HUES6 (cell line): ENCODE data around the gene TIMM8A.
"Not testable (repeated sequence)": the region's sequence is repeated elsewhere in the genome, so short reads cannot be mapped to it uniquely, and the experiment has no call there.

Source experiments
- H3K27ac ChIP-seq: 2 replicates; pipeline ENCODE4 v1.7.0; 2013; ENCODE audit warnings: low read depth, mild to moderate bottlenecking, low read length, inconsistent platforms
- H3K27me3 ChIP-seq: 2 replicates; pipeline ENCODE4 v1.6.1; 2013; ENCODE audit warnings: low read length; ENCODE audit not compliant: control insufficient read depth, insufficient read depth
- H3K36me3 ChIP-seq: 2 replicates; pipeline ENCODE4 v1.6.1; 2013; ENCODE audit warnings: low read length; ENCODE audit not compliant: control insufficient read depth, insufficient read depth
- H3K4me1 ChIP-seq: 2 replicates; pipeline ENCODE4 v1.6.1; 2013; ENCODE audit warnings: low read length; ENCODE audit not compliant: control insufficient read depth, insufficient read depth
- H3K4me3 ChIP-seq: 2 replicates; pipeline ENCODE4 v1.5.1; 2013; ENCODE audit warnings: low read depth, low read length
- H3K9ac ChIP-seq: one replicate; pipeline ENCODE4 v1.6.1; 2013; ENCODE audit warnings: mild to moderate bottlenecking, low read length
- H3K9me3 ChIP-seq: 2 replicates; pipeline ENCODE4 v1.6.1; 2013; ENCODE audit warnings: low read depth, low read length; ENCODE audit not compliant: control insufficient read depth, insufficient read depth

The TIMM8A gene

DNA sequence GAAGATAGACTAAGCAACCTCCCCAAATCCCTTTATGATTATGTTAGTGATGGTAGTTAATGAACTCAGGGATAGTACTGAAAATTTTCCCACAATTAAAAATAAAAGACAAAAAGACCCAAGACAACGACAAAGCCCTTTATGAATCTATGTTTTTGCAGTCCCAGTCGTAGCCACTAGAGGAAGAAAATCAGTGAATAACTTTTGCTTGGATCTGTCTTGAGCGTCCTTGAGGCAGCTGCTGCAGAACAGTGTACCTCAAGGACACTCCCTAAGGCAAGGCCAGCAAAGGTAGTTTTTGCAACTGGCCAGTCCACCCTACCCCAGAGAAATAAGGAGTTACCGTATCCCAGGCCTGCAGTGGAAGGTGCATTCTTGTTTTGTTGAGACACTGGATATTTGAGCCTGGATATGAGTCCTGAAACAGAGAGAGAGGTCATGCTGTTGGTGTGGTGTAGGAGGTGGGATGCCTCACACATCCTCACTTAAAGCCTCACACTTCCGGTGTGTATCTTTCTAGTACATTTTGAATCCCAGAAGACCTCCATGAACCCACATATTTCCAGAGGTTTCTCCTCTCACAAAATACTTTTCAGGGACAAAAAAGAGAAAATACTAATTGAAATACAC, 8.7 kb upstream of the TIMM8A start:
- H3K27ac ChIP-seq, result no peak overlapping the region
- no peak overlapping the region for H3K4me3 ChIP-seq
- no peaks in the 10 kb centered on the region for H3K4me1 ChIP-seq
- H3K9ac ChIP-seq, result no peak overlapping the region
- H3K9me3 ChIP-seq, result no peaks in the 10 kb centered on the region
- no peaks in the 10 kb centered on the region for H3K36me3 ChIP-seq
- H3K27me3 ChIP-seq, result no peaks in the 10 kb centered on the region

- peaks cover 21% of the 10 kb centered on the region for H3K36me3 ChIP-seq
- peaks cover 9% of the 10 kb centered on the region for H3K4me1 ChIP-seq
- H3K27ac ChIP-seq, result peak overlapping the region; percentile 87
- peak overlapping the region; percentile 89 for H3K4me3 ChIP-seq
- H3K9ac ChIP-seq, result peak overlapping the region; percentile 93
- H3K9me3 ChIP-seq, result no peaks in the 10 kb centered on the region
- H3K27me3 ChIP-seq, result no peaks in the 10 kb centered on the region
These were observed 636 bp upstream of the TIMM8A start for GRCh38 chrX:101349193-101349562.

DNA sequence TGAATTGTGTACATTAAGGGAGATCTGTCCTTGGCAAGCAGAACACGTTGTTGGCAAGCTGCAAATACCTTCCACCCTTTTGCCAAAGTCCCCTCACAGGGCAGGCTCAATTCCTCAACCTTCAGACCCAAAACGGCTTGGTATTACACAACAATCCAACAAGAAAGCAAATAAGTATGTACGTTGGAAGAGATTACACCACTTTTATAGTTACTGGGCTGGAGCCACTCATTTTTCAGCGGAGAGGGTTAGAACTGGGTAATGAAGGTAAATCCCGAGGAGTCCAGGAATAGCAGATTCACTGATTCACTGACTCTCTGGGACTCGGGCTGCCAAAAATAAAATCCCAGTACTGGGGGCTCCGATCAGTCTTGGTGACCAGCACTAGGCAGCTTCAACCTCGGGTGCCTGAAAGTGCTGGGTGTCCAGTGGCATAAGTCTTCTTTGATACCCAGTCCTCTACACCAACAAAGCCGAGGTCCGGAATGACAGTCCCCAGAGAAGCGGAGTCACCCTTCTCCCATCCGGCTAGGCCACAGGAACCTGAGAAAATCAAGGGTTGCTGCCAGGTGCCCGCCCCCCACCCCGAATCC, 587 bp downstream of the TIMM8A start:
- peak overlapping the region; percentile 89 for H3K4me3 ChIP-seq
- no peaks in the 10 kb centered on the region for H3K27me3 ChIP-seq
- peaks cover 27% of the 10 kb centered on the region for H3K36me3 ChIP-seq
- peaks cover 9% of the 10 kb centered on the region for H3K4me1 ChIP-seq
- no peaks in the 10 kb centered on the region for H3K9me3 ChIP-seq
- peak overlapping the region; percentile 93 for H3K9ac ChIP-seq
- 0 out of 2 replicates have a peak overlapping the region, but pooled peaks have one; percentile 87 for H3K27ac ChIP-seq

GRCh38 chrX:101337776-101338271, 10.7 kb downstream of the TIMM8A start:
- no peak overlapping the region for H3K9ac ChIP-seq
- no peaks in the 10 kb centered on the region for H3K4me1 ChIP-seq
- H3K9me3 ChIP-seq, result peaks cover 7% of the 10 kb centered on the region; the same call in 1 of the 2 replicates
- H3K27me3 ChIP-seq, result no peaks in the 10 kb centered on the region
- no peaks in the 10 kb centered on the region; the same call in 1 of the 2 replicates for H3K36me3 ChIP-seq
- H3K27ac ChIP-seq, result no peak overlapping the region
- H3K4me3 ChIP-seq, result no peak overlapping the region

DNA sequence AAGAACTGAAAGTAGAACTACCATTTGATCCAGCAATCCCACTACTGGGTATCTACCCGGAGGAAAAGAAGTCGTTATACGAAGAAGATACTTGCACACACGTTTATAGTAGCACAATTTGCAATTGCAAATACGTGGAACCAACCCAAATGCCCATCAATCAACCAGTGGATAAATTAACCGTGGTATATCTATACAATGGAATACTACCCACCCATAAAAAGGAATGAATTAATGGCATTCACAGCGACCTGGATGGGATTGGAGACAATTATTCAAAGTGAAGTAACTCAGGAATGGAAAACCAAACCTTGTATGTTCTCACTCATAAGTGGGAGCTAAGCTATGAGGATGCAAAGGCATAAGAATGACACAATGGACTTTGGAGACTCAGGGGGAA, 14.2 kb downstream of the TIMM8A start:
- H3K9ac ChIP-seq, H3K9me3 ChIP-seq, H3K36me3 ChIP-seq, H3K4me3 ChIP-seq, H3K27me3 ChIP-seq, H3K4me1 ChIP-seq, H3K27ac ChIP-seq: not testable (repeated sequence)

DNA sequence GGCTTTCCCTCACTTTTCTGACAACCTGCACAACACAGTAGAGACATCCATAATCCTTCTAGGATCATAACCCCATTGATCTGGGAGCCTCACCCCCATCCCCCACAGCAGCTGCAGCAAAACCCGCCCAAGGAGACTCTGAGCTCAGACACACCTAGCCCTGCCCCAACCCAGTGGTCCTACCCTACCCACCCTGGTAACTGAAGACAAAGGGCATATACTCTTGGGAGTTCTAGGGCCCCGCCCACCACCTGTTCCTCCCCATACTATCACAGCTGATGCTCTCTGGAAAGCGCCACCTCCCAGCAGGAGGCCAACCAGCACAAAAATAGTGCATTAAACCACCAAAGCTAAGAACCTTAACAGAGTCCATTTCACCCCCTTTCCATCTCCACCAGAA, 21.9 kb downstream of the TIMM8A start:
- H3K9me3 ChIP-seq, H3K36me3 ChIP-seq, H3K9ac ChIP-seq, H3K4me1 ChIP-seq, H3K27ac ChIP-seq, H3K27me3 ChIP-seq, H3K4me3 ChIP-seq: not testable (repeated sequence)

- Histone ChIP-seq H3K9ac (no peak overlapping the region), H3K36me3 (no peaks in the 10 kb centered on the region), H3K4me1 (no peaks in the 10 kb centered on the region), H3K4me3 (no peak overlapping the region), H3K27me3 (peaks cover 2% of the 10 kb centered on the region; the same call in 1 of the 2 replicates), H3K9me3 (peaks cover 3% of the 10 kb centered on the region; the same call in 1 of the 2 replicates), H3K27ac (no peak overlapping the region)
These were observed 44.8 kb downstream of the TIMM8A start for GRCh38 chrX:101303790-101304189.
